ENCODE results near the gene NTMT1.
"Not testable (repeated sequence)": the region's sequence is repeated elsewhere in the genome, so short reads cannot be mapped to it uniquely, and the experiment has no call there.

Gene NTMT1, protein sequence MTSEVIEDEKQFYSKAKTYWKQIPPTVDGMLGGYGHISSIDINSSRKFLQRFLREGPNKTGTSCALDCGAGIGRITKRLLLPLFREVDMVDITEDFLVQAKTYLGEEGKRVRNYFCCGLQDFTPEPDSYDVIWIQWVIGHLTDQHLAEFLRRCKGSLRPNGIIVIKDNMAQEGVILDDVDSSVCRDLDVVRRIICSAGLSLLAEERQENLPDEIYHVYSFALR

DNA sequence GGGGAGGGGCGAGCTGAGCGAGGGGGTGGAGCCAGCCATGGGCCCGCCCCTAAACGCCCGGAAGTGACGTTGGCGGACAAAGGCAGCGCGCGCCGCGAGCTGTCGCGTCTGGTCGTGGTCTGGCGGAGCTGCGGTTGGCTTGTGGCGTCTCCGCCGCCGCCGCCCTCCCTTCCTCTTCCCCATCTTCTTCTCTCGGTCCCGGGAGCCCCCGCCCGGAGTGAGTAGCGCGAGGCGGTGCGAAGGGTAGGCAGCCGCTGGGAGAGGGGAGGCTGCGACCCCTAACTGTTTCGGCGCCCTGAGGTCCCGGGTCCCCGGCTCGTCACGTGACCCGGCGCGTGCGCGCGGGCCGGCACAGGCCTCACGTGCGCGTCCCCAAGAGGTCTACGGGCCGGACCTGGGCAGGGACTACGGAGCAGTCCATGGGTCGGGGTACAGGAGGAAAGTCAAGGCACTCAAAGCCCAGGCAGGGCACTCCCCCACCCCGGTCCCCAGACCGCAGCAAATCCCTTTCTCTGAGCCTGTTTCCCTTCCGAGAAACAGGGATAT, at the start of gene NTMT1:
TSS of gene NTMT1 (plus strand) at position 85 of the 546 bp plus-strand sequence. CDS start 6,541 bp downstream, outside the sequence.
- DNase-seq (ENCODE audit: low read depth) = no peak

DNA sequence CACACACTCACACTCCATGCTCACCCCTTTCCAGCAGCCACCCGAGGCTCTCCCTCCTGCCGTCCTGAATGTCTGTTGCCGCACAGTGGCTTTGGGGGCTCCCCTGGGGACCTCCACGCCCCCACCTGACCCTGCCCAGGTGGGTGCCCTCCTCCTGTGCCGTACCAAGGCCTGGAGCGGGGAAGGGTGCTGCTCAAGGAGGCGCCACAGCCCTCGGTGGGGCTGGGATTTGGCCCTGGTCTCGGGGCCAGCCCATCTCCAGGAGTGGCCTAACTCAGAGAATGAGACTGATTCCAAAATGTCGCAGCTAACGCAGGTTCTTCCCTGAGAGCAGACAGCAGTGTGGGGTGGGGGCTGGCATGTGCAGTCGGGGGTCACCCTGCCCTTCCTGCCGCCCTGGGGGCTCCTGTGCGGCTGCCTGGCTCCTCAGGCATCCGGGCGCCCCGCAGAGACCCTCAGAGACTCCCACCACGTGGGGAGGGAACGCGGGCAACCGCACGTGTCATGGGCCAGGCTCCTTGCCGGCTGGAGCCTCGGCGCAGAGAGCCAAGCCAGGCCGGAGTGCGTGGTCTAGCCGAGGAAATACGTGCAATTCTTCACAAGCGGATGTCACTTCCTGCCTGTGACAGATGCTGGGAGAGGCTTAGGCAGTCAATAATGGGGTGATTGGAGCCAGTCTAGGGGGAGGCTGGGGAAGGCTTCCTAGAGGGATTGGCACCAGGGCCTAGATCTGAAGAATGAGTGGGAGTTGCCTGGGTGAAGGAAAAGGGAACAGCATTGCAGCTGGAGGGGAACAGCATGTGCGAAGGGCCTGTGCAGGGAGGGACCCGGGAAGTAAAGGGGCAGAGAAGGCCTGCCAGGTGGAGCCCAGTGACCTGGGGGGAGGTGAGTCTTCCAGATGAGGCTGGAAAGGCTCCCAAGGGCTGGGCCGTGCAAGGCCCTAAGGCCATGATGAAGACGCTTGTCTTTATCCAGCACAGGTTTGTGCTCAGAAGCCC, 49.1 kb upstream of the NTMT1 start:
- DNase-seq (ENCODE audit: low read depth) = no peak

GRCh38 chr9:129579294-129579693, 46.7 kb upstream of the NTMT1 start:
- no peak for DNase-seq (ENCODE audit: low read depth)

DNA sequence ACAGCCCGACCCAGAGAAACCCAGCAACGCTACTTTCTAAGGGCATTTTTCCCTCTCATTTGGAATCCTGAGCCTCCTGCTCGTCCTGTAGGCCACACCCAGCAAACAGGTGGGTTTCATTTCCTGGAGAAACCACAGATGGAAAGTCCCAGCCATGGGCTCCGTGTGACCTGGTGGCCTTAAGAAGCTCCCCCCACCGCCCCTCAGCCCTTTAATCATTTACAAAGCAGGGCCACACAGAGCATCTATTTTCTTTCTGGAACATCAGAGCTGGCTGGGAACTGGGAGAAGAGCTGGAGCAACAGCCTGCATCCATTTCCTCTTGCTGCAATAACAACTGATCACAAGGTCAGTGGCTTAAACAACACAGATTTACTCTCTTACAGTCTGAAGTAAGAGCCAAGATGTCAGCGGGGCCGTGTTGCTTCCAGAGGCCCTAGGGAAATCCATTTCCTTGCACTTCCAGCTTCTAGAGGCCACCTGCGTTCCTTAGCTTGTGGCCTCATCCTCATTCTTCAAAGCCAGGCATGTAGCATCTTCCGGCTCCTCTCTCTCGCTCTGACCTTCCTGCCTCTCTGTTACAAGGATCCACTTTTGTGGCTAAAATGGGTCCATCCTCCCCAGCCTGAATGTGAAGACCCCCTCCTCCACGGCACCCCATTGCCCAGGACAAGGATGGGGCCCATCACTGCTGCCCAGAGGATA, 45.6 kb upstream of the NTMT1 start:
- DNase-seq (ENCODE audit: low read depth) = no peak

DNA sequence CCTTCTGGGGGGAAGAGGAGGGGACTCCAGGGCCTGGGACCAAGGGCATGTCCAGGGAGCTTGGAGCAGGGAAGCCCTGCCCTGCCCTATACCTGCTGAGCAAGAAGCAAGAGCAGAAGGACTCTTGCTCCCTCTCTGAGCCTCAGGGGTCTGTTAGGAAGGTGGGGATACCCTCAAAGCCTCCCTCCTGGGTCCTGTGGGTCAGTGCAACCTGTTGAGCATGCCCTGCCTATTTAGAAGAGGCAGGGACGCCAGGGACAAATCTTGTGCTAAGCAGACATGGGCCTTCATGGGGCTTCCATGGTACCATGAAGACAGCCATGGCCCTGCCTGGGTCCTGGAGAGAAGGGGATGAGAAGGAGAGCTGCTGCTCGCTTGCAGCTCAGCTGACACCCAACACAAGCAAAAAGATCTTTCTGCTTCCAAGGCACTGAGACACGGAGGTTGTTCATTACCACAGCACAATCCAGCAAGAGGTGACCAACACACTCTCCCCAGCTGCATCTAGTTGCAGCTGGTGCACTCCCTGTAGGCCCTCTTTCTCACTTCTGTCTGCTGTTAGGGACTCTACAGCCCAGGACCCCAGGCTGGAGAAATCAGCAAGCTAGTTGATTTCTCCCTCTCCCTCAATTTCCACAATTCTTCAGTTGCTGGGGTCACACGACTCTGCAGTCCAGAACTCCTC, 44.3 kb upstream of the NTMT1 start:
- no peak for DNase-seq (ENCODE audit: low read depth)

GRCh38 chr9:129582855-129583254, 43.1 kb upstream of the NTMT1 start:
- DNase-seq (ENCODE audit: low read depth) = no peak

DNA sequence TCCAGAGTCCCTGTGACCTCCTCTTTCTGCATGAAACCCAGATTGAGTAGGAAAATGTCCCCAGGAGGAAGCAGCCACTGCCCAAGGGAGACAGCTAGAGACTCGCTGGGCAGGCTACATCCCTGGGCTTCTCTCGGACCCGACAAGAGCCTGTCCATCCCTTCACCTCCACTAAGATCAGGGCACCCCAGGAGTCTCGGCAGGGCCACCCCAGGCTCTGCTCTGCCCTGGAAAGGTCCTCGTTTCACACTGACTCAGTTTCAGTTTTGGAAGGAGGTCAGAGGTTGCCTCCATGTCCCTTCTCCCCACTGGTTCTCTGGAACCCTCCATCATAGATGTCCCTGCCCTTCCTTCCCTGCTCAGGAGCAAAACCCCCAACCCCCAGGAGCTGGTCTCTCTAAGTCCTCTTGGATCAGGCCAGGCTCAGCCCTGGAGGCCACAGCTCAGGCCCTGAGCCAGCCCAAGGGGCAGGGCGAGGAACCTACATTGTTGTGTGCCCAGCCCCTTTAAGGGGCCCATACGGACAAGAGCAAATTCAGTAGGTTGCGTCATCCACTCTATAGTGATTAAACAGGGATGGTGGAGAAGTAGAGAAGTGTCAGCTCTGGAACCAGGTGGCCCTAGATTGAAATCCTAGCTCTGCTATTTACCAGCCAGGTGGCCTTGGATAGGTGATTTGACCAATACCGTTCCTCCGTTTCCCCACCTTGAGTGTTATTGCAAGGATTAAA, 42.5 kb upstream of the NTMT1 start:
- DNase-seq (ENCODE audit: low read depth) = no peak

- no peak for DNase-seq (ENCODE audit: low read depth)
These were observed 41.8 kb upstream of the NTMT1 start for GRCh38 chr9:129584136-129584535.

- DNase-seq (ENCODE audit: low read depth) = no peak
These were observed 40.6 kb upstream of the NTMT1 start for GRCh38 chr9:129585352-129585751.

DNA sequence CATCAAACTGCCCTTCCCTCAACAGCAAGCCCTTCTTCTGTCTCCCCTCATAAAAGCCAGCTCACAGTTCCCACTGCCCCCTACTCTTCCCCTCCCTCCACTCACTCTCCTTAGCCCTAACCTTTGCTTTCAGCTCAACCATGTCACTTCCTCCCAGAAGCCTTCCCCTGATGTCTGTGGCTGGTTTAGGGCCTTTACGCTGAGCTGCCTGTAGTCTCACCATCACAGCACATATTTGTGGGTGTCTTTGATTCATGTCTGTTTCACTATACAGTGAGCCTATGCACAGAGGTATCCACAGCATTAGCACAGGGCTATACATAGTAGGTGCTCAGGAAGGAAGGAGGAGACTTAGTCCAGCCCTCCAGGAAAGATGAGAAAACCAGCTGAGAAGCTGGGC, 39.7 kb upstream of the NTMT1 start:
- no peak for DNase-seq (ENCODE audit: low read depth)

- no peak for DNase-seq (ENCODE audit: low read depth)
These were observed 39.3 kb upstream of the NTMT1 start for GRCh38 chr9:129586685-129587084.

GRCh38 chr9:129587487-129588262, 38.3 kb upstream of the NTMT1 start:
- DNase-seq (ENCODE audit: low read depth) = no peak

GRCh38 chr9:129590466-129590865, 35.5 kb upstream of the NTMT1 start:
- DNase-seq (ENCODE audit: low read depth) = no peak

GRCh38 chr9:129591916-129592315, 34.0 kb upstream of the NTMT1 start:
- no peak for DNase-seq (ENCODE audit: low read depth)

- DNase-seq (ENCODE audit: low read depth) = not testable (repeated sequence)
These were observed 33.2 kb upstream of the NTMT1 start for GRCh38 chr9:129592790-129593189.

- no peak for DNase-seq (ENCODE audit: low read depth)
These were observed 31.3 kb upstream of the NTMT1 start for GRCh38 chr9:129594632-129595031.

DNA sequence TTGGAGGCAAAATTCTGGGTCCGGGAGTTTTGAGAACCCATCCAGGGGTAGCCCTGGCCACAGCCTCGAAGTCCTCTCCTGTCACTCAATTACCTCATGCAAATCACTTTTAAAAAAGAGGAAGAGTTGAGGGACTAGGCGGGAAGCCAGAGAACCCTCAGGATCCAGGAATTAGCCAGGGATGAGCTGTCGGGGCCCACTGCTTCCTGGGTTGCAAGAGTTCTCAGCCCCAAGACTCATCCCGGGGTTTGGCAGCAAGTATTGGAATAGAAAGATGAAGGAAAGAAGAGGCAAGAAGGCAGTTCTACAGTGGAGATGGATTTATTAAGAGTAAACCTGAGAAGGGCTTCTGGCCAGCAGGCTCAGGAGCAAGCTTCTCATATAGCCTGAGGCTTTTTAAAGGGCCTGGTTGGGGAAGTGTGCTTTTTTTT, 30.6 kb upstream of the NTMT1 start:
- no peak for DNase-seq (ENCODE audit: low read depth)

- no peak for DNase-seq (ENCODE audit: low read depth)
These were observed 29.9 kb upstream of the NTMT1 start for GRCh38 chr9:129595903-129596540.

DNA sequence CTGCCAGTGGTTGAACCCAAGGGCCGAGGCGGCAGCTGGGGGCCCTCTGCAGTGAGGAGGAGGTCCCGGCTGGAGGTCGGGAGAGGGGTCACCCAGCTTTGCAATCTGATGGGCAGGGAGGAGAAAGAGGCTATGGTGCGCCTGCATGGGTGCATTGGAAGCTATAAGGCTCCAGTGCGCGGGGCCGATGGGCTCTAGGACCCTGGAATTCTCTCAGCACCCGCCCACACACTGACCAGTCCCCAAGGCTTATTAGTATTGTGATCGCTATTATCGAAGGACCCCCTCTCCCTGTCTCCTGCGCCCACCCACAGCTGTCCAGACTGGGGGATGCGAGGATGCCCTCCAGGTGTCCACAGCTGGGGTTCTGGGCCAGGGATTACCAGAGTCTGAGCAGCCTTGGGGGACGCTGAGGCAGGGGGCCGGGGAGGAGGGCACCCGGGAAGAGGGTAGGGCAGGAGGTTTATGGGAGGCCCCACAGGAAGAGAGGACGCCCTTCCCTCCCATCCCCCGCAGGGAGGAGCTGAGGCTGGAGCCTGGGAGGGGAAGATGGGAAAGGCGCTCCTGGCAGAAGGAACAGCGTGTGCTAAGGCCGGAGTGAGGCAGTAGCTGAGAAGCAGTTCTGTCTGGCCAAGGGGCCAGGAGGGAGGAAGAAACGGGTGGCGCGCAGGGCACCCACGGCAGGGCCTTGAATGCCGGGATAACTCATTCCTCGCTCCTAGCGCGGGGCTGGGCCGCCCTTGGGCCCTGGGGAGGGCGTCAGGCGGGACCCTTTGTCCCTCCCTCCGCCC, 29.2 kb upstream of the NTMT1 start:
- DNase-seq (ENCODE audit: low read depth) = no peak
